GM18909 (cell line): ENCODE measurements around the gene ENTPD2.

Source experiments
- ATAC-seq: cut with Tn5 transposase; IDR thresholded peaks from one replicate; pipeline ENCODE4 v1.9.1; 2021; ENCODE audit warnings: mild to moderate bottlenecking; ENCODE audit not compliant: unreplicated experiment, poor library complexity

The ENTPD2 gene

DNA sequence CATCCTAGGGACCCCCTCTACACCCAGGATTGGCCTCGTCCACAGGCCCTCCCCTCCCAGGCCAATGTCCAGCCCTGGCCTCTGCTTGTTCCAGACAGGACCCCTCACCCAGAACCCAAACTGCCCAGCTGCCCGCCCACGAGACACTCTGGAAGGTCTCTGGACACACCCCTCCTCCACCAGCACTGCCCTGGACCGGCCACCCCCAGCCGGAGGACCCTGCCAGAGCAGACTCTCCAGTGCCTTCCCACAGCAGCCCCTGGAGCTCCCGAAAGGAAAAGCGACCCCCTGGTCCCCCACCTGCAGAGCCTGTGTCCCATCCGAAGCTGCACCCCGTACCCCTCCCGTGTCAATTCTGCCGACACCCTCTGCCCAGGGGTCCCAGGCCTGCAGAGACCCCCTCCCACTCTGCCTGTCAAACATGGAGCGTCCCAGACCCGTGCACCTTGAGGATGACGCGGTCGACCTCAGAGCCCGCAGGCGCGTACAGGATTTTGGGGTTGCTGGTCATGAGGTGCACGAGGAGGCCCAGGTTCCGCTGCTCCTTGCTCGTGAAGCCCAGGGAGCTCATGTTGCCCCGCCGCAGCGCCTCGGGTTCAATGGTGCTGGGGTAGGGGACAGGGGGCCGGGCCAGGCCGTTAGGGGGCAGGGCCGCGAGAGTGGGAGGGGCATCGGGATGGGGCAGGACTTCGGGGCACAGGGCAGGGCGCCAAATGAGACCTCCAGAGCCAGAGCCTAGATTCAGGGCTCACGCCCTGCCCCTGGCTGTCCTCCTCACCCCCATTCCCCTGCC is 33.8 kb downstream of the ENTPD2 start:
- ATAC-seq, result no peak

DNA sequence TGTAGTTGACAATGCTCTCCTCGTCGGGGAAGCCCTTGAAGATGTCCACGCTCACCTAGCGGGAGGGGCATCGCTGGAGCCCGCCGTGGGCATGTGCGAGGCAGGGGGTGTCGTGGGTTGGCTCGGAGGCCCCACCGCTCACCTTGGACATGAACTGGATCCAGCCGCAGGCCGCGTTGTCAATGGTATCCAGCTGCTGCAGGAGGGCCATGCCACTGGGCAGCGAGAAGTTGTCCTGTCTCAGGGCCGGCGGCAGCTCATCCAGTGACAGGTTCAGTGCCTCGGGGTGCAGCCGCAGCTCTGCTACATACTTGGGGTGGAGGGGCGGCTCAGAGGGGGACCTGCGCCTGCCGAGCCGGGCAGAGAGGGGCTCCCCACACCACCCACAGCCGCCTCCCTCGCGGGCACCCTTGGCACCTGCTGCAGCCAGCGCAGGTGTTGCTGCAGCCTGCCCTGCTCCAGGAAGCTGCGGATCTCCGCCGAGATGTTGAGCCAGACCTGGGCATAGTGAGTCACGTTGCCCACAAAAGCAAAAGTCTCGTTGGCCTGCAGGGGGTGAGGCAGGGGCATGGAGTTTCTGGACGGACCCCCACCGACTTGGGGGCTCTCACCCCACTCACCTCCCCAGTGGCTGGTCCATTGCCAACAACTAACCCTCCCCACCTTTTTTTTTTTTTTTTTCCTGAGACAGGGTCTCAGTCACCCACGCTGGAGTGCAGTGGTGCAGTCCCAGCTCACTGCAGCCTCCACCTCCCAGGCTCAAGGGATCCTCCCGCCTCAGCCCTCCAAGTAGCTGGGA is 34.9 kb downstream of the ENTPD2 start:
- ATAC-seq, result no peak

DNA sequence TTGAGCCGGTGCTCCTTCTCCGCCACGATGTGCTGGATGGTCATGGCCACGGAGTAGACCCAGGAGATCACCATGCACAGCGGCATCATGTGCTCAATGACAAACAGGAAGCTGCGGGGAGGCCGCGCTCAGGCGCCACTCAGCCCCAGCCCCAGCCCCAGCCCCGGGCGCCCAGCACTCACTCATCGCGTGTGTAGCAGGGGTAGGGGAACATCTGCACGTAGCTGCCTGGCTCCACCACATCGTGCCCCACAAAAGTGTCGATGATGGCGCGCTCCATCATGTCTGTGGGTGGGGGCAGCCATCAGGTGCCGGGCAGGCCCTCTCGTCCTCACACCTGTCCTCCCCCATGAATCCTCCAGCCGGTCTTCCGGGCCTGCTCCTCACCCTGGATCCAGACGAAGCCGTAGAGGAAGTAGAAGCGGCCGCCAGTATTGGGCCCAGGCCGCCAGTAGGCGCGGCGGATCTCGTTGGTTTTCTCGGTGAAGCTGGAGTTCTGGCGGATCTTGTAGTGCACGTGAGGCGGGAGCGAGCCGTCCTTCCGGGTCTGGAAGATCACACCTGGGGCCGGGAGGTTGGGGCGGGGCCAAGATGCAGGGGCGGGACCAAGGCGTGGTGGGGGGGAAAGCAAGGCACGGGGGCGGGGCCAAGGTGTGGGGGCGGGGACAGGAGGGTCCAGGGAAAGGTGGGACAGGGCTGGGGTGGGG is 35.9 kb downstream of the ENTPD2 start:
- ATAC-seq, result no peak

DNA sequence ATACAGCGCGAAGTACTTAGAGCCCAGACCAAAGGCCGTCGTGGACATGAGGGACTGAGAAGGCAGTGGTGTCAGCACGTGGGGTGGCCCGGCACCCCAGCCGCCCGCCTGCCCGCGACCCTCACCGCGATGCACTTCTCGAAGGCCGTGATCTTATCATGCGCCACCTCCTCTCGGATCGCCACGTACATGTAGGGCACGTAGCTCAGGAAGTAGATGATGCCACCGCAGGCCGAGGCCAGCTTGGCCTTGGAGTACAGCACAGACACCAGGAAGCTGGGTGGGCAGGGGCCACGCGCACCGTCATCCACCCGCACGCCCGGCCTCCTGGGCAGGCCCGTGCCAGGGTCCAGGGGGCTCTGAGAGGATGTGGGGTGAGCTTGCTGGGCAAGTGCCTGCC is 36.8 kb downstream of the ENTPD2 start:
- ATAC-seq, result no peak

DNA sequence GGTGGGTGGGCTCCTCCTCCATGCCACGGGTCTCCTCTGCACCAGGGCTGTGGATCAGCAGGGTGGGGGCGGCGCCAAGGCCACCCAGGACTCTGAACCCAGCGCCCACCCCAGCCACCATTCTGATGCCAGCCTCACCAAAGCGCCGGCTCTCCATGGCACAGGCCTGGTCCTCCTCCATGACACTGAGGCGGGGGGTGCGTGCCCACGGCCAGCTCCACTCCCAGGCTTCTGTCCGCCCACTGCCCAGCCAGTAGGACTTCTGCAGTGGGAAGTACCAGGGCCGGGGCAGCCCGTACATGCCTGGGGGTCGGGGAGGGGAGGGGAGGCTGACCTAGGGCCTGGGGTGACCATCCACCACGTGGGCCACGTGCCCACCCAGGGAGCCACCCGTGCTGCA is 37.4 kb downstream of the ENTPD2 start:
- no peak for ATAC-seq

DNA sequence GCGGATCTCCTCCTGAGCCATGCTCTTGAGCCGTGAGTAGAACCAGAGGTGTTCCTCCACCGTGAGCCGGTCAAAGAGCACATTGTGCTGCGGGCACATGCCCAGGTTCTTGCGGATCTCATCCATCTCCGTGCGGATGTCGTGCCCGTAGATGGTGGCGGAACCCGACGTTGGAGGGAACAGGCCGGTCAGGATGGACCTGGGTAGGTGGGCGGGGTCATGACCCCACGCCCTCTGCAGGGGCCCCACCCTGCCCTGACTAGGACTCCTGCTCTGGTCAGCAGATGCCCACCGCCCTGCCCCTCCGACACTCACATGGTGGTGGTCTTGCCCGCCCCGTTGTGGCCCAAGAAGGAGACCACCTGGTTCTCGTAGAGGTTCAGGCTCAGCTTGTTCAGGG is 37.9 kb downstream of the ENTPD2 start:
- no peak for ATAC-seq

DNA sequence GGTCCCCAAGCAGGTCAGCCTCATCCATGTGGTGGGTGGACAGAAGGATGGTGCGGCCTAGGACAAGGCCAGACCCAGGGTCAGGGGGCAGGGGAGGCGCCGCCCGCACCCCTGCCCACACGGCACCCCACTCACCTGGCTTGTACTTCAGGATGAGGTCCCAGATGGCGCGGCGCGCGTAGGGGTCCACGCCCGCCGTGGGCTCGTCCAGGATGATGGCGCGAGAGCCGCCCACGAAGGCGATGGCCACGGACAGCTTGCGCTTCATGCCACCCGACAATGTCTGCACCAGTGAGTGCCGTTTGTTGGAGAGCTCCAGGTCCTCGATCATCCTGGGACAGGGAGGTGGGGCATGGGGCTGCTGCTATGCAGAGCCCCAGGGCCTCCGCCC is 38.3 kb downstream of the ENTPD2 start:
- no peak for ATAC-seq

DNA sequence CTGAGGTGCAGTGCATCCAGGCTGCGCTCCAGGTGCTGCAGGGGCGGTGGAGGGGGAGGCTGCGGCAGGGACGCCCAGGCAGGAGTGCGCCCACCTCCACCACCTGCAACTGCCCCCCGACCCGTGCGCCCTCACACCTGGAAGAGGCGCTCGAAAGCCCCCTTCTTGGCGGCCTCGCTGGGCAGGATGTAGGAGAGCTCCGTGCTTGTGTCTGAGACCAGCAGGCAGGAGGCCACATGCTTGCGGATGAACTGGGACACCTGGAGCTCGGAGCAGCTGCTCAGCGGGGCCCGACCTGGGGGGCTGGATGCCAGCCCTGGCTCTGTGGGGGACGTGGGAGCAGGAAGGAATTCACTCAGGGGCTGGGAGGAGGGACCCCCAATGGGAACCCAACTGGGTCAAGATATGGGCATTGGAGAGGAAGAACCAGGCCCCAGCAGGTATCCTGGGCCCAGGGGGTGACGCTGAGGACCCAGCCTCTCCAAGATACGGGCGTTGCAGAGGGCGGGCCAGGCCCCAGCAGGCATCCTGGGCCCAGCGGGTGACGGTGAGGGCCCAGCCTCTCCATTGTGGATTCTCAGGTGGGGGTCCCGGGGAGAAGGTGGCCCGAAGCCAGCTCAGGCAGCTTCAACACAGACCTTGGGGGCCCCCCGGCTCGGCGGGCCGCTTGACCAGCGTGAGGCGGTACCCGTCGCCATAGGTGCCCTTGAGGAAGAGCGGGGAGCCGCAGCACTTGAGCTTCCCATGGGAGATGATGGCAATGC is 38.9 kb downstream of the ENTPD2 start:
- no peak for ATAC-seq

DNA sequence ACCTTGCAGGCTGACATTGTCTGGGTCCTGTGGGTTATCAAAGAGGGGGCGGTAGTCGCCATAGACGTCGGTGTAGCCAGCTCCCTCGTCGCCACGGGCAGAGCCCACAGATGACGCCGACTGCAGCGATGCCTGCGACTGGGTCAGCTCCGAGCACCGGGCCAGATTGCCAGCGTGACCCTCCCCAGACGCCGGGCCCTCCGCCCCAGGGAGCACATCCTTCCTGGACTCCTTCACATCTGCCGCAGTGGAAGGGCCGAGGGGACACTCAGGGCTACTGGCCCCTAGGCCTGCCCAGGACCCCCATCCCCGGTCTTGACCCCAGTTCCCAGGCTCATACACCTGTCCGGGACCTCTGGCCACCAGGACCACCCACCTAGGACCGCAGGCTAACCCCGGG is 39.7 kb downstream of the ENTPD2 start:
- no peak for ATAC-seq

DNA sequence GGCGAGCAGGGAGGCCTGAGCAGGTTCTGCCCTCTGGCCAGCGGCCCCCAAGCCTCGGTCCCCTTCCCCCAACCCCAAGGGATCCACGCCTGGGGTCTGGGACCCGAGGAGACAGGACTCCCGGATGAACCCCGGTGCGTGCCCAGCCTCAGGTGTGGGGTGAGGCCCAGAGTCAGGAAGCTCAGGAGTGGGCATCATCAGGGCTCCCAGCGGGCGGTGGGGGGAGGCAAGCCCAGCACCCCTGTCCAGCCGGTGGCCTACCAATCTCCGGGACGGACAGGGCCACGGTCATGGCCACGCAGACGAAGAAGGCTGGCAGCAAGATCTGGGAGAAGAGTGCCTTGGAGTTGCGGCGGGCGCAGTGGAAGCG is 40.3 kb downstream of the ENTPD2 start:
- no peak for ATAC-seq

DNA sequence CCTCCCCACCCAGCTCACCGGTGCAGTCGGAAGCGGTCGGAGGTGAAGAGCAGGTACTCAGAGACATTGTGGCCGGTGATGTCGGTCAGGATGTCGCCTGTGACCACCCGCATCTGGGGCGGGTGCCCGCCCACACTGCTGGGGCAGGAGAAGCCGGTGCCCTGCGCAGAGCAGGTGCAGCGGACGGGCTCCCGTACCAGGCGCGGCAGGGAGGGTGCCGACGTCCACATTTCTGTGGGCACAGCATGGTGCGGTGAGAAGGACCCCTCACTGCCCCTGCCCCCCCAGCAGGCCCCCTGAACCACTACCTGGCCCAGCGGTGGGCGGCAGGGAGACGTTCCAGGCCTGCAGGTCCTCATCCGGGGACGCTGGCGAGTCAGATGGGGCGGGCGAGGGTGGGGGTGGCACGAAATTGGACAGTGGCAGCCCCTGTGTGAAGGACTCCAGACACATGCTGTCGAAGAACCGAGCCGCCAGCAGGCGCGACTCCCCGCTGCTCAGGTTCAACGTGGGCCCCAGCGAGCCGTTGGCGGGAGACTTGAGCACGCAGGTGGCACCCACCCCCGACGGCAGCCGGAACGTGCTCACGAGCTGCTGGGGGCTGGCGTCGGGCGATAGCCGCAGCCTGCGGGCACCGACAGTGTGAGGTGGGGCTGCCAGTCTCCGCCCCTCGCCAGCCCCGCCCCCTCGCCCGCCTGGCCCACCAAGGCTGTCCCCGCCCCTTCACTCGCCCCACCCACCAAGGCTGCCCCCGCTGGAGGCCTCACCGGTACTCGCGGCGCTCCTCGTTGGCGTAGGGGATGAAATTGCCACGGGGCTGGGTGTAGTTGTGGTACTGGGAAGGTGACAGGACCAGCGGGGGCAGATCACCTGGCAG is 40.9 kb downstream of the ENTPD2 start:
- no peak for ATAC-seq

DNA sequence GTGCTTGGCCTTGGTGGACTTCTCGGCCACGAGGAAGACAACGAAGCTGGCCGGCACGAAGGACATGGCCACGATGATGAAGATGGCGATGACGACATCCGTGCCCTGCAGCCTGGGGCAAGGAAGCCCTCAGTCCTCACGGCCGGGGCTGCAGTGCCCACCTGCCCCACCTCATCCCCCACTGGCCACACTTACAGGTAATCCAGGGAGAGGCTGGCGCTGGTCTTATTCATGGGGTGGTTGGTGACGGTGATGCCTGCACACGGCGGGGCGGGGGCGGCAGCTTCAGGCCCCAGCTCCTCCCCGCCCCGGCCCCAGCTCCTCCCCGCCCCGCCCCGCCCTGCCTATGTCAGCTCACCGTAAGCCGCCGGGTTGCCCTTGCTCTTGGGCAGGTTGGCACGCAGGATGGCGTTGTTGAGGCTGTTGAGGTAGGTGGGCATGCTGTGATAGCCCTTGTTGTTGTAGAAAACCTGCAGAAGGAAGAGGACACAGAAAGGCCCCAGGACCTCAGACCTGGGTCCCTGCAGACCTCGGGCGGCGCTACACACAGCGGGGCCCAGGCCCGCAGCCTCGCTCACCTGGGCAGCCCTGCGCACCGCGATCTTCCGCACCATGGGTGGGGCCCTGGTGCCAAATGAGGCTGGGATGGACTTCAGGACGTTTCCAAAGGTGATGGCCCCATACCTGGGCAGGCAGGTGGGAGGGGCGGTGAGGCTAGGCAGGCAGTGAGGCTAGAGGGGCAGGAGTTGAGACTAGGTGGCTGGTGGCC is 41.8 kb downstream of the ENTPD2 start:
- no peak for ATAC-seq

DNA sequence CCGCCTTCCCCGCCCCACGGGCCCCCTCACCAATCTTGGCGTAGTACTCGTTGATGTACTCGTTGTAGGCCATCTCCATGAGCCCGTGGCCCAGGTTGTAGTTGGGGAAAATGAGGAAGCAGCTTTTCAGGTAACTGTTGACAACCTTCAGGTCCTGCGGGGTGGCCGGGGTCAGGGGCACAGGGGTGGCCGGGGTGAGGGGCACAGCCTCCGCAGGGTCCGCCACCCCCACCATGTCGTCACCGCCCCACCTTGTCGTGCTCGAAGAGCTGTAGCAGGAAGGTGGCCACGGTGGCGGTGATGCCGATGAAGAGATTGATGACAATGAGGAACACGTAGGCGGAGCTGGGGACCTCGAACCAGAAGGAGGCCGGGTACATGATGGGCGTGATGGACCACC is 42.7 kb downstream of the ENTPD2 start:
- ATAC-seq, result no peak

DNA sequence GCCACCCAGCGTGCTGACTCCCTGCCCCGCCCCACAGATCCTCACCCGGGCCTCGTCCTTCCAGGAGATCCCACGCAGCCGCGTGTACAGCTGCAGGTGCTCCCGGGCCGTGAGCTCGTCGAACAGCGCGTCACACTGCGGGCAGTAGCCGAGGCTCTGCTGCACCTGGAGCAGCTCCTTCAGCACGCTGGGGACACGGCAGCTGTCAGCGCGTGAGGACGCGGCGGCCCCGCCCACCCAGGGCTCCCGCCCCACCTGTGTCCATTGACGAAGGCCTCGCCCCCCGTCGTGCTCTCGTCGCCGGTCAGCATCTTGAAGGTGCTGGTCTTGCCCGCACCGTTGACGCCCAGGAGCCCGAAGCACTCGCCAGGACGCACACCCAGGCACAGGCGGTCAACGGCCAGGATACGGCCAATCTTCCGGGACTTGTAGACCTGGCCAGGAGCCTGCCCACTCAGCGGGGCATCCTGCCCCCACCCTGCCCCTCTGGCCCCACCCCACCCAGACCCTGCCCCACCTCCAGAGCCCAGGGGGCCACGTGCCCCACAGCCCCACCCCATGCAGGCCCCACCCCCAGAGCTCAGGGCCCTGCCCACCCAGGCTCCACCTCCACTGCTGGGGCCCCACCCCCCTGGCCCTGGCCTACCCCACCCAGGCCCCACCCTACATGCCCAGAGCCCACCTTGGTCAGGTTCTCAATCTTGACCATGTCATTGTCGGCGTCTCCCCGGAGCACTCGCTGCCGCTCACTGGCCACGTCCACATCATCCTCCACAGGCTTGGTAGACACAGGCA is 43.7 kb downstream of the ENTPD2 start:
- ATAC-seq, result no peak

DNA sequence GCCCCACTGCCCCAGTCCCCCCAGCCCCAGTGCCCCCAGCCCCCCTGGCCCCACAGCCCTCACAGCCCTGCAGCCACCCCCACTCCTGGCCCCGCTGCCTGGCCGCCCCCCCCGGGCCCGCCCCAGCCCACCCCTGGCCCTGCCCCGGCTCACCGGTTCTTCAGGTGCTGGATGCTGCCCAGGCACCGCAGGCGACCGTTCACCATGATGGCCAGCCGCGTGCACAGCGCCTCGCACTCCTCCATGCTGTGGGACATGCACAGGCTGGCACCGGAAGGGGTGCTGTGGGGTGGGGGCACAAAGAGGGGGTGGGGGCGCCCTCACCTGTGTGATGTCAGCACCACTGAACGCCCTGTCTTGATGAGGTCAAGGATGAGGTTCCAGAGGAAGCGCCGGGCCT is 44.6 kb downstream of the ENTPD2 start:
- no peak for ATAC-seq

DNA sequence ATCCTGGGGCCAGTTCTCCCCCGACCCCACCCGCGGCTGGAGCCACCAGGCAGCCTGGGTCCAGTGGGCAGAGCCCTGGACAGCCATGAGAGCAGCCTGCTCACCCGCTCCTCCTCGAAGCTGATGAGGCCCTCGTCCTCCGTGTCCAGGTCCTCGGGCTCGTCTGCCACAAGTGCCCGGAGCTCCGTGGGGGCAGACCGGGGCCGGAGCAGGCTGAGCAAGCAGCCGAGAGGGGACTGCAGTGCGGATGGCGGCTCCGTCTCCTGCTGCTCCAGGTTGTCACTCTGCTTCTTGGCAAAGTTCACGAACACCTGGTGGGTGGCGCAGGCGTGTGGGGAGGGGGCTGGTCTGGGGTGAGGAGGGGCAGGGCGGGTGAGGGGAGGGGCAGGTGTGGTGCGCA is 45.5 kb downstream of the ENTPD2 start:
- no peak for ATAC-seq

DNA sequence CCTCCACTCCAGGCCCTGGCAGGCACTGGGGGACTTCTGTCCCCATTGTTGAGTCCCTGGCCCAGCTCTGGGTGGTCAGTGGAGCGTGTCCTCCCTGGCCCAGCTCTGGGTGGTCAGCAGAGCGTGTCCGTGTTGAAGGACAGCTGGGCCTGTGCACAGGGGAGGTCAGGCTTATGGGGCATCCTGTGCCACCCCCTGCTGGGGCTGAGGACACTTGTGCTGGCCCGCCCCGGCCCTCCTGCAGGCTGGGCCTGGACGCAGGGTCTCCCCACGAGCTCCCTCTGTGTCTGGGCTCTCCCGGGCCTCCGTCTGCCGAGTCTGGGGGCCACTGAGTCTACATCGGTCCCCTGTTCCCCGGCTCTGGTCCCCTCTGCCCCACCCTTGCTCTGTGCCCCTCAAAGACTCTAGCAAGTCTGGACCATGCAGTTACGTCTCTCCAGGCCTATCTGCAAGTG is 46.0 kb downstream of the ENTPD2 start:
- no peak for ATAC-seq
